HepG2 (cell line): ENCODE measurements around the gene CHRM3. TPM values are rescaled to one million over a fixed set of nuclear protein-coding genes. Genes with fewer than 3 reads are reported as not detected.

Experiments used
- AHDC1 ChIP-seq: sonication (generic); formaldehyde crosslinking; IDR thresholded peaks from 2 replicates; pipeline ENCODE4 v1.5.1; 2020; ENCODE audit warnings: mild to moderate bottlenecking, missing genetic modification reagents, borderline replicate concordance
- FOXK2 ChIP-seq: fragments of 450-650 bp; IDR thresholded peaks from 2 replicates; pipeline ENCODE4 v1.6.1; 2016
- IRX3 ChIP-seq: sonication (generic); formaldehyde crosslinking; IDR thresholded peaks from 2 replicates; pipeline ENCODE4 v1.8.1; 2023; ENCODE audit warnings: mild to moderate bottlenecking, low read depth, missing genetic modification reagents, borderline replicate concordance
- KMT2A ChIP-seq: sonication (generic); formaldehyde crosslinking; IDR thresholded peaks from 2 replicates; pipeline ENCODE4 v1.4.0; 2020; ENCODE audit warnings: missing genetic modification reagents
- RBFOX2 ChIP-seq: fragments of 200-400 bp; formaldehyde crosslinking; IDR thresholded peaks from 2 replicates; pipeline ENCODE4 v1.6.1; 2017; ENCODE audit warnings: low read depth, mild to moderate bottlenecking, low read length
- ZFAT ChIP-seq: sonication (generic); formaldehyde crosslinking; conservative IDR thresholded peaks from 2 replicates; pipeline ENCODE4 v1.8.1; 2023; ENCODE audit warnings: missing genetic modification reagents, inconsistent platforms
- polyA plus RNA-seq, 8 experiments: library from polyadenylated mRNA; depleted of rRNA in 3 of 8; stranded (reverse) in 7 of 8; unstranded in 1 of 8; fragments of >200 nt; fragmentation: Illumina TruSeq in 4 of 8; extraction: Trizol in 4 of 8; gene quantifications; 2 replicates each; pipeline versions ENCODE4 v1.2.1 to v1.2.3, GENCODE V29; 2011 to 2016; ENCODE audit warnings: low read depth in 4 of 8, missing spikeins in 1 of 8, mixed read lengths in 1 of 8; ENCODE audit not compliant: insufficient read depth in 1 of 8
- total RNA-seq, 5 experiments: library from RNA; depleted of rRNA; stranded (reverse); fragments of >200 nt; fragmentation: Illumina TruSeq; extraction: Trizol; gene quantifications; 2 replicates each; pipeline ENCODE4 v1.2.3, GENCODE V29; 2016; ENCODE audit warnings: low read depth in 1 of 5

Gene CHRM3
- total and polyA plus RNA-seq, 2 of the 13 experiments (the other 11 are each of a cell fraction or from before 2014, with no cell fraction given): not detected

GRCh38 chr1:239434181-239434580, 47.8 kb downstream of the CHRM3 start (continued):
- TF ChIP-seq AHDC1 (no peak), RBFOX2 (no peak), FOXK2 (no peak), IRX3 (CRISPR knock-in tag) (no peak), KMT2A (CRISPR knock-in tag) (no peak), ZFAT (CRISPR knock-in tag) (no peak)
